ENCODE measurements around the gene PXDN. TPM values are rescaled to one million over a fixed set of nuclear protein-coding genes. Genes with fewer than 3 reads are reported as not detected.
"Not testable (repeated sequence)": the region's sequence is repeated elsewhere in the genome, so short reads cannot be mapped to it uniquely, and the experiment has no call there.

The PXDN gene
- total RNA-seq, 1 experiment from 2014 or later = 3.1 TPM

DNA sequence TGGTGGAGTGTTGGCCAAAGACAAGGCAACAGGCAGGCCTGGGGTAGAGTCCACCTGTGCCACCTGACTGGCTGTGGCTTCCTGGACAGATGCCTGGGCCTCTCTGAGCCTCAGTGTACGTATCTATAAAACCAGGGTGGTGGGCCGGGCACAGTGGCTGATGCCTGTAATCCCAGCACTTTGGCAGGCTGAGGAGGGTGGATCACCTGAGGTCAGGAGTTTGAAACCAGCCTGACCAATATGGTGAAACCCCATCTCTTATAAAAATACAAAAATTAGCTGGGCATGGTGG is 28.4 kb downstream of the PXDN start:
- DNase-seq (ENCODE audit: low read depth, low spot score); in situ Hi-C loops (cut with HindIII; ENCODE audit: low pct_unique_long_range_greater_than_20kb, low sequenced_read_pairs): not testable (repeated sequence)

DNA sequence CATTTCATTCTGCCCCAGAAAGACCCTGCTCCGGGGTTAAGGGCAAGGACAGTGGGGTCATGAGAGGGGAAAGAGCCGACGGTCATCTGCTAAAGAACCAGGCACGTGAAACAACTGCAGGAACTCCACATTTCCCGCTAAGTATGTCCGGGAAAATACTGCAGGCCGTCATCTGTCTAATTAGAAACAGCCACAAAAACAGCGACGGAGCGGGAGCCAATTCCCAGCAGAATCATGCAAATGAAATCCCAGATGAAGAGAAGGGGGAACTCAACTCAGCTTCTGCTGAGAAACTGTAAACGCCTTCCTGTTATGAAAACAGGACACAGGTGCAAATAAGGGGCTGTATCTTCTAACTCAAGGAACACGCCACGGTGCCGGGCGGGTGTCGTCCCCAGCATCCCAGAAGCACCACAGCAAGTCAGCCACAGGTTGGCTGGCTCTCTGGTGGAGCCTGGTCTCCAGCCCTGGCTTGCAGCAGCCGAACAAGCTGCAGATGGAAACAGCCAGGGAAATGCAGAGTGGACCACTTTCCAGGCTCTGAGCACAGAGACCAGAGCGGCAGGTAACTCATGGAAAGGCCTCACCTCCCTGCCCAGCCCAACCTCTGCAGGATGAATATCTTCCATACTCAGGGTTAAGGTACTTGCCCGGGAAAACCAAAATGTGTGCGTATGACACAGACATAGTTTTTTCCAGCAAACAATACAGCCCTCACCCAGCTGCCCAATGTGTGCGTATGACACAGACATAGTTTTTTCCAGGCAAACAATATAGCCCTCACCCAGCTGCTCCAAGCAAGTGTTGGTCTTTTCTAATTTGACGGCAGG is 28.9 kb downstream of the PXDN start:
- in situ Hi-C loops (cut with HindIII; ENCODE audit: low pct_unique_long_range_greater_than_20kb, low sequenced_read_pairs) = no loop called here
- no peak for DNase-seq (ENCODE audit: low read depth, low spot score)

DNA sequence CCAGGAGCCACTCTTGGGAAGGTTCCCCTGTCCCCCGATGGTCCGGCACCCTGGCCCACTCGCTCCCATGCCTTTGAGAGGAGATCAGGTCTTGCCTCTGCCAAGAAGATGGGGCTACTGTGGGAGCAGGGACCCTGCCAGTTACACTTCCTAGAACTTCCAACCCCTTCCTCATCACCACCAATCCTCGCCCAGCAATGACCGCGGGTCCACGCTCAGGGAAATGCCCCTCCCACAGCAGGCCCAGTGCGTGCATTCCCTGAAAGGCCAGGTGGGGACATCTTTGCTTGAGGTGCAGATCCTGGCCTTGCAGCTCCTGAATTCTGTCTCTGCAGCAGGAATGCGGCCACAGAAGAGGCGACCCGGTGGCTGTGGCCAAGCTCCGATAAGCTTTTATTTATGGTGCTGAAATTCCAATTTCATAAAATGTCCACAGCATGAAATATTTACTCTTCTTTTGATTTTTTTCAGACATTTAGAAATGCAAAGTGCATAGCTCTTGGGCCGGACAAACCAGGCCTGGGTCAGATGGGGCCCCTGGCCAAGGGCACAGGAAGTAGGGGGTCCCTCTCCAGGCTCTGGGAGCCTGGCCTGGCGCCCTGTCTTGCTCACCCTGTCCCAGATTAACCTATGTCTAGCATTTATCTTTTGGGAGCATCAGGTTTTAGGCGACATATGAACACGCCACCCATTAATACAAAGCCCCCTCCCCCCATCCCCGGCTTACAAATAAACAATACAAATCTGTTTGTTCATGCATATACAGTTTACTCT is 29.8 kb downstream of the PXDN start:
- DNase-seq (ENCODE audit: low read depth, low spot score) = no peak
- in situ Hi-C loops (cut with HindIII; ENCODE audit: low pct_unique_long_range_greater_than_20kb, low sequenced_read_pairs) = no loop called here

DNA sequence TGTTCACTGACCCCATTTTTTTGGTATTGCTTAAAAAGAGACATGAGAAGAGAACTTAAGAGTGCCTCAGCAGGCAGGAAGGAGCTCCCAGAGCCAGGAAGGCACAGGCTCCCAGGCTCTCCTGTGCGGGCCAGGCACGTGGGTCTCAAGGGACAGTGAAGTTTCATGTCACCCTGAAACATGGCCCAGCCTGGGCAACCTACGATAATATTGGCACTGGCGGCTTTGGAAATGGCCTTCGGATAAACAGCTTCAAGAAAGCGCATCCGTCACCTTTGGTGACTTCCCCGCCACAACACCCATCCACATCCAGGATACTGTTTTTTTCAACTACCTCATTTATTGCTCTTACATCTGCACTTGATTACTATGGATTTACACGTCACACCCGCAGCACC is 30.5 kb downstream of the PXDN start:
- DNase-seq (ENCODE audit: low read depth, low spot score) = no peak
- in situ Hi-C loops (cut with HindIII; ENCODE audit: low pct_unique_long_range_greater_than_20kb, low sequenced_read_pairs) = no loop called here

DNA sequence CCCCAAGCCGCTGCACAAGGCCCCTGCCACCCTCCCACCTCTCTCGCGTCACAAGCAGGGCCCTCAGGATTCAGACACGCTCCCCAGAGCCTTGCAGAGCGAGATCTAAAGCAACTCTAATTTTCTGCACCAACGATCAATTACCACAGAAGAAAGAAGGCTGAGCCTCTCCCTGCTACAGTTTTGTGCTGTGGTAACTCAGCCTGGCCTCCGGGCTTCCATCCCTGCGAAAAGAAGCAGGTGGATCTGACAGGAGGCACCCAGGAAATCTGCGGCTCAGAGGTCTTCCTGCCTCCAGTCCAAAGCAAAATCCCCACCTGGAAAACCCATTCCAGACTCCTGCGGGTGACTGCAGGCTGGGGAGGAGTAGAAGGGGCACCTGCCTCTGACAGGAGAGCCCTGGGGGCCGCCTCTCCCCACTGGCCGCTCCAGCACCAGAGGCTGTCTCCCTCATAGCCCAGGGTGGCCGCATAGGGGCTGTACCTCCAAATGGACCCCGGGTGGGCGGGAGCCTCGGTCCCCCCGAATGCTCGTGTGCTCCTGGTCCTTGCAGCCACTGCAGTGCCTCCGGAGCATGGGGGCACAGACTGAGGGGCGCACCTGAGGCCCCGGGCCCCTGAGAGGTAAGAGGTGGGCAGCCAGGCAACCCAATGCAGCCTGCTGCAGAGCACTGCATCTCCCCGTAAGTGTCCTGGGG is 31.0 kb downstream of the PXDN start:
- no peak for DNase-seq (ENCODE audit: low read depth, low spot score)
- in situ Hi-C loops (cut with HindIII; ENCODE audit: low pct_unique_long_range_greater_than_20kb, low sequenced_read_pairs) = no loop called here

DNA sequence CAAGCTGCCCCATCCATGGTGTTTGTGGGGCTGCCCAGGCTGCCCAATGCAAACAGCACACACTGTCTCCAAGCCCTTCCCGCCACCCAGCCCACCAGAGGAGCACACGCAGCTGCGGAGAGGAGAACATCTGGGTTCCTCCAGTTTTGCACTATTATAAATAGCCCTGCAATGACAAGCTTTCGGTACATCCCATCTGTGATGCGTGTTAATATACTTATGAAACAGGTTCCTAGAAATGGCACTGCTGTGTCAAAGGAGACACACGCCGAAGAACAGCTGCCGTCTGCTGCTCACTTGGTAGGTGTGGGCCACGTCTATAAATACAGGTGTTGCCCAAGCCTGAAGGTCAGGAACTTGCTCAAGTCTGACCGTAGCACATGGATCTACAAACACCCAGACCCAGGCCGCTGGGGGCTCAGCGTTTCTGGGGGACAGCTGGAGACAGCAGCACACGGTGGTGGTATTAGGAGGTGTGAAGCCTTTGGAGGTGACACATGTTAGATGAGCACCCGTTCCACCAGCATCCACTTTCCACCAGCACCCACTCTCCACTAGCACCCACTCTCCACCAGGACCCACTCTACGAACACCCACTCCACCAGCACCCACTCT is 34.3 kb downstream of the PXDN start:
- in situ Hi-C loops (cut with HindIII; ENCODE audit: low pct_unique_long_range_greater_than_20kb, low sequenced_read_pairs) = no loop called here
- DNase-seq (ENCODE audit: low read depth, low spot score) = no peak

DNA sequence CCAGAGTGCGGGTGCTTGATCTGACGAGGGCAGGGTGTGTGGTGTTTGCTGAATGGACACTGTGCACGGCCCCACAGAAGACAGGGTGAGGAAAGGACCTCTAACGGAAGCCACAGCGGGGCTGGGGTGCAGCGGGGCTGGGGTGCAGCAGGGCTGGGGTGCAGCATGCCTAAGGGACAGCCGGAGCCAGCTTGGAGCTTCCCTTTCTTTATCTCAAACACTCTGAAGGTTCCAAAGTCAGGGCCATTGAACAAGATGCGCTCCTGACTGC is 35.0 kb downstream of the PXDN start:
- in situ Hi-C loops (cut with HindIII; ENCODE audit: low pct_unique_long_range_greater_than_20kb, low sequenced_read_pairs) = no loop called here
- no peak for DNase-seq (ENCODE audit: low read depth, low spot score)

DNA sequence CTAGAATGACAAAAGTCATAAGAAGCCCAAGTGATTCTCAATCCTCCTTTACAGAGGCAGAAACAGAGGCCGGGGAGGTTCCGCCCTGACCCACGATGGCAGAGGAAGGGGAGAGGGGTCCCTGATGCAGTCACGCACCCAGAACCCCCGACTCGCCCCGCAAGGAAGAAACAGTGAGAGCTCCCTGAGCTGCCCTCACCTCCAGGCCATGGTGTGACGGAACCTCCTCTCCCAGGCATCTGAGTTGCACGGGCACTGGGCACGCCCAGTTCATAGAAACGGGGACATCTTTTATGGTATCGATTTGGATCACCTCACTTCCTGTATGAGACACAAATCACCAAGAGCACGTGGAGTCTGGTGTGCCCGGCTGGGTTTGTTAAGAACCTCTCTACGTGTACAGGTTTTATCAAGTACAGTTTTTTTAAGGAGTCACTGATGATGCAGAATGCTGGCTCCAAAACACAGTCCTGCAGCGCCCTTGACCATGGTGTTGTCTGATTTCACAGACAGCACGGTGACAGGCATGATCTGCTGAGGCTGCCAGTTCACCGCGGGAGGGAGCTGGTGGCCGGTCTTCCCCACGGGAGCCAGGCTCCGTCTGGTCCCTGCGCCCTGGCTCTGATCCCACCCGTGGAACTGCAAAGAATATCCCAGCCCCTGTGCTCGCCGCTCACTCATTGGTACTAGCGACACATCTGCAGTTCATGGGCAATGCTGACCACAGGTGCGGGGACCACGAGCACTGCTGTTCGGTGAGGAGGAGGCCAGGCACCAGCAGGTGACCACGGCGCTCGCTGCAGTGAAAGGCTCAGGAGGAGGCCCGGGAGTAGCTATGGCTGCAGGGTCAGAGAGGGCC is 35.6 kb downstream of the PXDN start:
- in situ Hi-C loops (cut with HindIII; ENCODE audit: low pct_unique_long_range_greater_than_20kb, low sequenced_read_pairs) = no loop called here
- no peak for DNase-seq (ENCODE audit: low read depth, low spot score)

DNA sequence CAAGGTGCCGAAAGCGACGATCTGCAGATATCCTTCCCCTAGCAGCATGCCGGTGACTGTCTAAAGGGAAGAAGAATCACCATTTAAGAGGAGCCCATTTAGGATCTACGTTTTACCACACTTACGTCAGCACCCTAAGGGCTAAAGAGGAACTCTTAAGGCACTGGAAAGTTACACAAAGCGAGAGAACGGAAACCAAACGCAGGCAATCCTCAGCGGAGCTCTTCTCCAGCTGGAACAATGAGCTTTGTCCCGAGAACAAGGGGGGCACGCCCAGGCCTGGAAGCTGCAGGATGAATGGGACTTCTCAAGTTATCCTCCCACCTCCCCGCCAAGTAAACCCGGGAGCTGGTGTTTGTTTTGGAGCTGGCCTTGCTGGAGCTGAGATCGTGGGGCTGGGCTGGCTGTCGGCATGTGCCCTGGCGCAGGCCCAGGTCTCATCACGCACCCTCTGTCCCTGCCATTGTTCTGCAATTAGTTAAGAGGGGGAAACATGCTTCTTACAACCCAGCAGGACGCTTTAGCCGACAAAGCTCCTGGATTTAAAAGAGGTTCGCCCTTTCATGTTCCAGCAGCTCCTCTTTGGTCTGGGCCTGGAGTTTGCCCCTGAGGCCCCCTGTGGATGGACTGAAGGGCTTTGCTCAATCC is 36.4 kb downstream of the PXDN start:
- DNase-seq (ENCODE audit: low read depth, low spot score) = peak; percentile 93
- in situ Hi-C loops (cut with HindIII; ENCODE audit: low pct_unique_long_range_greater_than_20kb, low sequenced_read_pairs) = no loop called here

DNA sequence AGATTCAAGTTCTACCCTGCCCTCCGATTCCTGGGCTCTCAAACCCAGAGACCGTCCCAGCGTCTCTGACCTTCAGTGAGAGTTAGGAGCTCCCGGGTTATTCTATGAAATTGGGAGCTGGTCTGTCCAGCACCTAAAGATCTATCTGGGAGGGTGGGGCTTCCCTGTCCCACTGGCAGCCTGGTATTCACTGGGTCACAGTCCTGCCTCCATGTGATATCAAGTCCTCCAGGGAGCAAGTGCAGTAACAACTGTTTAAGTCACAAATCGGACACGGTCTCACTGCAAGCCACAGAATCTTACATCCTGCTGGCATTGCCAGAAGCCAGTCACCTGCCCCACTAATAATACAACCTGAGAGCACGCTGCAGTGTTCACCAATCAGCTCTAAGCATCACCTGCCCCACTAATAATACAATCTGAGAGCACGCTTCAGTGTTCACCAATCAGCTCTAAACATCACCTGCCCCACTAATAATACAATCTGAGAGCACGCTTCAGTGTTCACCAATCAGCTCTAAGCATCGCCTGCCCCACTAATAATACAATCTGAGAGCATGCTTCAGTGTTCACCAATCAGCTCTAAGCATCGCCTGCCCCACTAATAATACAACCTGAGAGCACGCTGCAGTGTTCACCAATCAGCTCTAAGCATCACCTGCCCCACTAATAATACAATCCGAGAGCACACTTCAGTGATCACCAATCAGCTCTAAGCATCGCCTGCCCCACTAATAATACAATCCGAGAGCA is 38.0 kb downstream of the PXDN start:
- DNase-seq (ENCODE audit: low read depth, low spot score); in situ Hi-C loops (cut with HindIII; ENCODE audit: low pct_unique_long_range_greater_than_20kb, low sequenced_read_pairs): not testable (repeated sequence)

DNA sequence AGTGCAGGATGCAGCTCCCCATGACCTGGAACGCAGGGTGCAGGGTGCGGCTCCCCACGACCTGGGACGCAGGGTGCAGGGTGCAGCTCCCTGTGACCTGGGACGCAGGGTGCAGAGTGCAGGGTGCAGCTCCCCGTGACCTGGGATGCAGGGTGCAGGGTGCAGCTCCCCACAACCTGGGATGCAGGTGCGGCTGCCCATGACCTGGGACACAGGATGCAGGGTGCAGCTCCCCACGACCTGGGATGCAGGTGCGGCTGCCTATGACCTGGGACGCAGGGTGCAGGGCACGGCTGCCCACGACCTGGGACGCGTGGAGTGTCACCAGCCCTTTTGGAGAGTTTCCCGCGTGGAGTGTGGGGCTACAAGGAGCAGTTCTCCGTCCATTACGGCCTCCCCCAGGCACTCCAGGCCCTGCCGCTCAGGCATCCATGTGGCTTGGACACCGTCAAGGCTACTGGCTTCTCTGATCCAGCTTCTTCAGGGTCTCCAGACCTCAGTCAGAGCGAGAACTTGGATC is 38.7 kb downstream of the PXDN start:
- in situ Hi-C loops (cut with HindIII; ENCODE audit: low pct_unique_long_range_greater_than_20kb, low sequenced_read_pairs) = no loop called here
- DNase-seq (ENCODE audit: low read depth, low spot score) = no peak

DNA sequence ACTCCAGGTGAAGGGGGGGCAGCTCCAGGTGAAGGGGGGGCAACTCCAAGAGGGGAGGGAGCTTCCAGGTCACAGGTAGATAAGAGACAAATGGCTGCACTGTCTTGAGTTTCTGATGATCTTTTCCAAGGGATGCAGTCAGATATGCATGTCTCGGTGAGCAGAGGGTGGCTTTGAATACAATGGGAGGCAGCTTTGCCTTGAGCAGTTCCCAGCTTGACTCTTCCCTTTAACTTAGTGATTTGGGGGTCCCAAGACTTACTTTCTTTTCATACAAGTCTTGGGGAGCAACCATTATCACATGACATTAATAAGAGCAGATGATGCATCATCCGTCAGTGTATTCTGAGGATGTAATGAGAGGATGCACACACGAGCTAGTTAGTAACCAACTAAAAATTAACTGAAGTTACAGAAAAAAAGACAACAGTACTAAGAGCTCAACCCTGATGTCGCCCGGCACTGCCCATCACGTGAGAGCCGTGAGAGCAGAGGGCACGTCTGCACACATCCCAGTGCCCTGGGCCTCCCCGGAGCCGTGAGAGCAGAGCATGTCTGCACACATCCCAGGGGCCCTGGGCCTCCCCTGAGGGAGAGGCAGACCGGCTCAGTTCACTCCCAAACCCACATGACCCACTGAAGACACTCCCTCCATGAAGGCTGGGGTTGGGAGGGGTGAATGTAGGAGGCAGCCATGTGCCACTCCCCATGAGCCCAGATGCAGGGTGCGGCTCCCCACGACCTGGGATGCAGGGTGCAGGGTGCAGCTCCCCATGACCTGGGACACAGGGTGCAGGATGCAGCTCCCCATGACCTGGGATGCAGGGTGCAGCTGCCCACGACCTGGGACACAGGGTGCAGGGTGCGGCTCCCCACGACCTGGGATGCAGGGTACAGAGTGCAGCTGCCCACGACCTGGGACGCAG is 39.4 kb downstream of the PXDN start:
- DNase-seq (ENCODE audit: low read depth, low spot score) = peak; percentile 30
- in situ Hi-C loops (cut with HindIII; ENCODE audit: low pct_unique_long_range_greater_than_20kb, low sequenced_read_pairs) = no loop called here

DNA sequence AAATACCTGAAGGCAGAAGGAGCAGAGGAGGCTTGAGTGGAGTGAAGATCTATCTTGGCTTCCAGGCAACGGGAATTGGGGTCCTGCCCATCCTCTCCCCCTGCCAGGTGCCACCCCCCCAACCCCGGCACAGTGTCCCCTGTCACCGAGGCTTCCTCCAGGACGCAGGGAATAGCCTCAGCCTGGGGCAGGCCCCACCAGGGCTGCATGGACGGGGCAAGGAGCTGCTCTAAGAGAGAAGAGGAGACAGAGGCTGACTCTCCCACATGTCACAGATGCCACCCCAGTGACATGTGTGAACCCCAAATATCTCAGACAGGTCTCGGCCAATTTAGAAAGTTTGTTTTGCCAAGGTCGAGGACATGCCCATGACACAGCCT is 42.1 kb downstream of the PXDN start:
- no peak for DNase-seq (ENCODE audit: low read depth, low spot score)

DNA sequence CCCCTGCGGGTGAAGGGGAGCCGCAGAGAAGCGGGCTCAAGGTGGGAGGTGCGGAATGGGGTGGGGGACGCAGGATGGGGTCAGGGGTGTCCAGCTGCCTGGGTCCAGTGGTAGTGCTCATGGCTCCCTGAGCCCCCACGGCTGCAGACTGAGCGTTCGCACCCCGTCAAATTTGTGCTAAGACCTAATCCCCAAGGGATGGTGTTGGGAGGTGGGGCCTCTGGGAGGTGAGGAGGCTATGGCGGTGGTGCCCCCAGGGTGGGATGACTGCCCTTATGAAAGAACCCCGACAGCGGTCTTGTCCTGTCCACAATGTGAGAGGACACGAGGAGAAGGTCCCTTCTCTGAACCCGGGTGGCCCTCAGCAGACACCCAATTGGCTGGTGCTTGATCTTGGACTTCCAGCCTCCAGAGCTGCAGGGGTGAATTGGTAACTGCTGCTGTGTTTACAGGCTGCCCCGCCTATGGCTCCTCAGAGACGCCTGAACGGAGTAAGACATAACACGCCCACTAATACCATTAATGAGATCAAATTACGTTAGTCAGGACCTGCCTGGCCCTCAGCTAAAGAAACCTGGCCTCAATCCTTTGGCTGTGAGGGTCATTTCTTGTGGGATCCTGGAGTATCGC is 42.6 kb downstream of the PXDN start:
- no peak for DNase-seq (ENCODE audit: low read depth, low spot score)
- in situ Hi-C loops (cut with HindIII; ENCODE audit: low pct_unique_long_range_greater_than_20kb, low sequenced_read_pairs) = no loop called here

More for the DNA sequence above, 42.1 kb downstream of the PXDN start:
- in situ Hi-C loops (cut with HindIII; ENCODE audit: low pct_unique_long_range_greater_than_20kb, low sequenced_read_pairs) = no loop called here

DNA sequence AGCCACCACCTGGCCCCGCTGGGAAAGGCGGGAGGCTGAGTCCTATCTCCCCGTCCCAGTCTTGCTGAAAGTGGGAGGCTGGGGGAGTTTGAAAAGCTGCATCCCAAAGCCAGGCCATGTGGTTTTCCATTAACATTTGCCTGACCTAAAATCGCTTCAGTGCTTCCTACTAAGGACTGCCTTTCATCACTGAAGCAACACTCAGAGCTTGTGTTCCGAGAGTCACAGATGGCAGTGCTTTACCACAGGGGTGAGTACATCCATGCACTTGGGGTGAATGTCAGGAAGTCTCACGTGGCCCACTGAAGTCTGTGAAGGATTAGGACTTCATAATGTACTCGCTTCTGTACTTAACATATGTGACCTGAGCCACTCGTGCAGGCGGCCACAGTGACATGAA is 43.3 kb downstream of the PXDN start:
- in situ Hi-C loops (cut with HindIII; ENCODE audit: low pct_unique_long_range_greater_than_20kb, low sequenced_read_pairs) = no loop called here
- no peak for DNase-seq (ENCODE audit: low read depth, low spot score)
